Liver (tissue), 3 donors: ENCODE results near the gene ZMYND8.

Source experiments
- ATF3 ChIP-seq: IDR thresholded peaks from 2 replicates; pipeline ENCODE4 v1.6.1; 2016; ENCODE audit warnings: antibody characterized with exemption
- CTCF ChIP-seq: fragments of 150-350 bp; IDR thresholded peaks from 2 replicates; pipeline ENCODE4 v1.5.1; 2017; ENCODE audit warnings: improper control_type of control experiment, low read depth, low read length; ENCODE audit not compliant: missing input control
- EGR1 ChIP-seq, 2 donors: IDR thresholded peaks; 2 replicates each; pipeline ENCODE4 v1.6.1; 2016 to 2018; ENCODE audit warnings: antibody characterized with exemption in 2 of 2, low read depth in 2 of 2
- GABPA ChIP-seq, 2 donors: IDR thresholded peaks in 1 of 2; conservative IDR thresholded peaks in 1 of 2; 2 replicates each; pipeline ENCODE4 v1.6.1; 2016; ENCODE audit warnings: antibody characterized with exemption in 2 of 2, mild to moderate bottlenecking in 1 of 2, moderate library complexity in 1 of 2
- NR2F2 ChIP-seq: IDR thresholded peaks from 2 replicates; pipeline ENCODE4 v1.6.1; 2016; ENCODE audit warnings: antibody characterized with exemption
- RAD21 ChIP-seq, 2 donors: IDR thresholded peaks; 2 replicates each; pipeline ENCODE4 v1.6.1; 2016; ENCODE audit warnings: antibody characterized with exemption in 2 of 2, mild to moderate bottlenecking in 2 of 2
- REST ChIP-seq: IDR thresholded peaks from 2 replicates; pipeline ENCODE4 v1.6.1; 2016; ENCODE audit warnings: antibody characterized with exemption, mild to moderate bottlenecking
- SP1 ChIP-seq: IDR thresholded peaks from 2 replicates; pipeline ENCODE4 v1.6.1; 2018; ENCODE audit warnings: antibody characterized with exemption, mild to moderate bottlenecking
- TAF1 ChIP-seq: conservative IDR thresholded peaks from 2 replicates; pipeline ENCODE4 v1.6.1; 2016; ENCODE audit warnings: antibody characterized with exemption, mild to moderate bottlenecking
- YY1 ChIP-seq: IDR thresholded peaks from 2 replicates; pipeline ENCODE4 v1.6.1; 2016; ENCODE audit warnings: antibody characterized with exemption, mild to moderate bottlenecking
- donor health status: healthy.
- donor health status: healthy.

- TF ChIP-seq CTCF (peak; percentile 76), GABPA (IDR thresholded peaks at IDR 0.05 in 1 of 2, conservative IDR thresholded peaks at IDR 0.05 in 1 of 2) (no peak), SP1 (no peak), RAD21 (IDR thresholded peaks at IDR 0.05) (peak; percentile 75 to 96), EGR1 (IDR thresholded peaks at IDR 0.05; ENCODE audit: low read depth in 2 of 2) (no peak), REST (no peak), TAF1 (no peak), ATF3 (no peak), NR2F2 (no peak), YY1 (no peak)
Measured at GRCh38 chr20:47205577-47206123, 150.8 kb downstream of the ZMYND8 start.
